GM19238 (cell line): ENCODE results near the gene BHLHE23.
"Not testable (repeated sequence)": the region's sequence is repeated elsewhere in the genome, so short reads cannot be mapped to it uniquely, and the experiment has no call there.

Experiments used
- DNase-seq: peaks from one replicate; pipeline ENCODE4 v3.0.0; 2011; ENCODE audit warnings: low spot score; ENCODE audit not compliant: insufficient read length

The BHLHE23 gene

DNA sequence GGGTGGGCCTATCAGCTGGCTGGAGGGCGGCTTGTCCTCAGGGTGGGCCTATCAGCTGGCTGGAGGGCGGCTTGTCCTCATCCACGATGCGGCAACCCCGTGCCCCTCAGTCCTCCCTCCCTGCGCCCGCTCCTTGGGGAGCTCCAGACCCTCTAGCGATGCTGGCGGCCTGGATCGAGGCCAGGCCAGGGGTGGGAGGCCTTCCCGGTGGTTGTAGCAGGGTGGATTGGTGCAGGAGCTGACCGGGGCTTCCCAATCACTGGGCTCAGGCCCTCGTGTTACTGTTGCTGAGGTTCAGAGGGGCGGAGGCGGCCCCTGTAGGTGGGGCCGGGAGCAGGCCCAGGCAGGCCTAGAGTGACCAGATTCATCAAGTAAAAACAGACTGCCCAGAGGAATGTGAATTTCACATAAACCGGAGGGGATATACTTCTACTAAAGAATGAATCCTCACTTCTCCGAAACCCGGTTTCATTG is 45.4 kb downstream of the BHLHE23 start:
- no peak for DNase-seq

DNA sequence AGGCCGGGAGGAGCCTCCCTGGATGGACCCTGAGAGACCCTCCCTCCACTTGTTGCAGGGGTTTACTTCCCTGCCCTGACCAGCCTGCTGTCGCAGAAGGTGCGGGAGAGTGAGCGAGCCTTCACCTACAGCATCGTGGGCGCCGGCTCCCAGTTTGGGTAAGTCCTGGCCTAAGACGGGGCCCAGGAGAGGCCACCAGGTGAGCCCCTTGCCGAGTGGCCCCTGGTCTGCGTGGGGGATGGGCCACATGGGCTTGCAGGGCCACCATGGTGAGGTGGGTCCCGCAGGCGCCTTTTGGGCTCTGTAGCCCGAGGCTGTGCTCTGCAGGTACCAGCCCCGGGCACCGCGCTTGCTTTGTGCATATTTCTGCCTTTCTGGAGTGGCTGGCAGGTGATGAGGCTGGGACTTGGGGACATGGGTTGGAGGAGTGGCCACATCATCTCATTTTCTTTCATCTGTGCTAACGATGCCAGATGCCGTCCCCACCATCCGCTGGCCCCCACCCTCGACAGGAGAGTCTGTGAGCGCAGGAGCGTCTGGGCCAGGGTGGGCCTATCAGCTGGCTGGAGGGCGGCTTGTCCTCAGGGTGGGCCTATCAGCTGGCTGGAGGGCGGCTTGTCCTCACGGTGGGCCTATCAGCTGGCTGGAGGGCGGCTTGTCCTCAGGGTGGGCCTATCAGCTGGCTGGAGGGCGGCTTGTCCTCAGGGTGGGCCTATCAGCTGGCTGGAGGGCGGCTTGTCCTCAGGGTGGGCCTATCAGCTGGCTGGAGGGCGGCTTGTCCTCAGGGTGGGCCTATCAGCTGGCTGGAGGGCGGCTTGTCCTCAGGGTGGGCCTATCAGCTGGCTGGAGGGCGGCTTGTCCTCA is 46.1 kb downstream of the BHLHE23 start:
- not testable (repeated sequence) for DNase-seq

- DNase-seq, result no peak
Observed at GRCh38 chr20:62959998-62960436, 46.7 kb downstream of the BHLHE23 start.

DNA sequence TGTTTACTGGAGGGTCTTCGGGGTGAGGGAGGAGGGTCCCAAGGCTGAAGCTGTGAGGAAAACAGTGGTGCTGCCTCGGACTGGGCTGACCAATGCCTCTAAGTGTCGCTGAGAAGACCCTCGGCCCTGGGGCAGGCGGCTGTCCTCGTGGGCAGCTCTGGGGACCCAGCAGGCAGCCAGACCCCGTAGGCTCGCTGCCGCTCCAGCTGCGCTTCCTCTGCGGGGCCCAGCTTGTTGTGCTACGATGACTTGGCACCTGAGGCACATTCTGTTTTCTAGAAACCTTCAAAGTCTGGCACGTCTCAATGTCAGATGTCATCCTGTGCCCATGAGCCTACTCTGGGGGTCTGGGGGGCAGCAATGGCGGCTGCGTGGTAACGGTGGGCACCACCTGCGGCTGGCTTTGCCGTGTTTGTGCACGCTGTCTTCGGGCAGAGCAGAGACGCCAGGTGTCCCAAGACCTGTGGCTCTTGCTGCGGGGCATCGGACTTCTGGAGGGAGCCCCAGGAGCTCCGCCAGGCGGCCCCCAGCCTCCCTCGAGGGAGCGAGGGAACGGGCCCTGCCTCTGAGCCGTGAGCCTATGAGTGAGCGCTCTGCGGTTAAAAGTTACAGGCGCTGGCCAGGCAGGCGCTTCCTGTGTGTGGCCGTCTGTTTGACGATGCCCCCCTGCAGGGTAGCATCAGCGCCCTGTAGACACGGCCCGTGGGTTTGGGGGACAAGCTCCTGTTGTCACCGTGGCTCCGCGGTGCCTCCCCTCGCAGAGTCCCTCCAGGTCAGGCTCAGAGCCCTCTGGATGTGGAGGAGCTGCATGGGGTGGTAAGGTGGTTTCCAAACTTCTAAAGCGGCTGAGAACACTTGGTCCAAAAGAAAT is 47.4 kb downstream of the BHLHE23 start:
- no peak for DNase-seq

DNA sequence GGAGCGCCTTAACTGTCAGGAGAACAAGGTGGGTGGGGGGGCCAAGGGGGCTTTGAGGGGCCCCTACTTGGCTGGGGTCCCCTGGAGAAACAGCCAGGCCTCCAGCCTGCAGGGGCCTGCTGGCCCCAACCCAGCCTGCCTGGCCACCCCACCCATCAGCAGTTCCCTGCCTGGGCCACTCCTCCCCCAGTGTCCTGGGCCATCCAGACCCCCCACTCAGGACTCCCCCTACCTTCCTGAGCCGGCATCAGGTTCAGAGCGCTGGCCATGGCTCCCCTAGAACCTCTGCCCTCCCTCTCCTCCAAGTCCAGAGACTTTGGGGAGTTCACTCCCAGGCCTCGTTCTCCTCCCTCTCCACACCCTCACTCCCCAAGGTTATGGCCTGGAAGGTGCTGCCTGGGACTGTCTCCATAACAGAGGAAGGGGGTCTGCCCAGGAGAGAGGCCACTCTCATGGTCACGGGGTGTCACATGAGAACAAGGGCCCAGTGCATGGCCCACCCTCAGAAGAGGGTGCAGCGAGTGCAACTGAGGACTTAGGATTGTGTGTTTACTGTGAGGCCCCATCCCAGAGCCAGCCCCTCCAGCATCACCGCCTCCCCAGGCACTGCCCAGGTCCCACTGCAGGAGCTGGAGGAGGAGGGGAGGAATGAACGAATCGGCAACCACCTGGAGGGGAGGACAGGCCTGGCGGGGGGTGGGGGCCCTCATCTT is 48.2 kb downstream of the BHLHE23 start:
- no peak for DNase-seq

DNA sequence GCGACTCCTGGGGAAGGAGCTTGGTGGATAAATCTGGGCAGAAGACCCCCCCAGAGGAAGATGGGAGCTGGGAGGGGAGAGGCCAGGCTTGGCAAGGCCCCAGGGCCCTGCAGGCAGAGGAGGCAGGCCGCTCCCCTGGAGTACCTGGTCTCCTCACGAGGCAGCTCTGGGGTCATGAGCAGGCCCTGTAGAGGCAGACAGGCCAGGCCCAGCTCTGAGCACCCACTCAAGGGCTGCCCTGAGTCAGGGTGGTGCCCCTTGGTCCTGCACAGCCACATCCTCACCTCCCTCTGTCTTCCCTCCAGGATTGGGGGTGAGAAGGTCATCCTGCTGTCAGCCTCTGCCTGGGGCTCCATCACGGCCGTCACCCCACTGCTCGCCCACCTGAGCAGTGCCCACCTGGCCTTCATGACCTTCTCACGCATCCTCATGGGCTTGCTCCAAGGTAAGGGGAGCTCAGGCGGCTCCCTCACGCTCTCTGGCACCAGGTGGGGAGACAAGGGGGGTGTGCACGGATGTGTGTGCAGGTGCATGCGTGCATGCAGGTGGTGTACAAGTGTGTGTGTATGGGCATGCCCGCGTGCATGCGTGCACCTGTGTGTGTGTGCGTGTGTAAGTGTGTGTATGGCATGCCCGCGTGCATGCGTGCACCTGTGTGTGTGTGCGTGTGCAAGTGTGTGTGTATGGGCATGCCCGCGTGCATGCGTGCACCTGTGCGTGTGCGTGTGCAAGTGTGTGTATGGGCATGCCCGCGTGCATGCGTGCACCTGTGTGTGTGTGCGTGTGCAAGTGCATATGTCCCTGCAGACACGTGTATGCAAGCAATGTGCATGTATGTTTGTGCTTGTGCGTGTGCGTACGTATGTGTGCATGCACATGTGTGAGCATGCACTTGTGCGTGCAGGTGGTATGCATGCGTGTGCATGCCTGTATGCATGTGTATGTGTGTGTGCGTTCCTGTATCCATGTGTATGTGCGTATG is 49.3 kb downstream of the BHLHE23 start:
- DNase-seq, result no peak

GRCh38 chr20:62956387-62957135 is 50.2 kb downstream of the BHLHE23 start:
- DNase-seq, result no peak
